Measurements from ENCODE around the gene IWS1.

- TF ChIP-seq CTCF (IDR thresholded peaks at IDR 0.05; ENCODE audit: poor library complexity) (no peak), EZH2 (IDR thresholded peaks at IDR 0.05; ENCODE audit: borderline replicate concordance) (no peak)
Observed at GRCh38 chr2:127566139-127566417, 39.8 kb upstream of the IWS1 start.
